Stimulated activated CD4-positive, alpha-beta T cell treated with anti-CD3 and anti-CD28 coated beads, Interleukin-4, amount 100 ng/mL, for 24 hours (primary cell): ENCODE data around the gene FAM209B.
"Not testable (repeated sequence)": the region's sequence is repeated elsewhere in the genome, so short reads cannot be mapped to it uniquely, and the experiment has no call there.

Source experiments
- DNase-seq: peaks from one replicate; pipeline ENCODE4 v3.0.0-alpha.2; 2020

Gene FAM209B, protein sequence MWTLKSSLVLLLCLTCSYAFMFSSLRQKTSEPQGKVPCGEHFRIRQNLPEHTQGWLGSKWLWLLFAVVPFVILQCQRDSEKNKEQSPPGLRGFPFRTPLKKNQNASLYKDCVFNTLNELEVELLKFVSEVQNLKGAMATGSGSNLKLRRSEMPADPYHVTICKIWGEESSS

DNA sequence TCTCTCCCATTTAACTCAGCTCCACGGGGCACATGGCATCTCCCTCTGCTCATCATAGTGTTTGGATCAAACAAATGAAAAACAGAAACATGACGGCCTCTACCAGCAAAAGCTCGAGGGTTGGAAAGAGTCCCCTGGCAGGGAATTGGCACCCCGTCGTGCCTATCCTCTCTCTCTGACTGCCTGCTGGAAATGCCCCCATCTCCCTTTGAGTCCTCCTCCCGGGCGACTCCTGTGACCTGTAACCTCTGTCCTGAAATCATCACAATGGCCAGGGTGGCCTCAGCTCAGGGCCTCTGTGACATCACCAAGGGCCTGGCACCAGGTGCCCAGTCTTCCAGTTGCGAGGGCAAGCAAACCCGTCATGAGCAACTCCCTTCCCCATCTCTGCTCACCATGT is at the start of gene FAM209B:
TSS of gene FAM209B (plus strand) at position 301 of the 400 bp plus-strand sequence. CDS start at position 397, 96 bp downstream.
- DNase-seq = not testable (repeated sequence)

DNA sequence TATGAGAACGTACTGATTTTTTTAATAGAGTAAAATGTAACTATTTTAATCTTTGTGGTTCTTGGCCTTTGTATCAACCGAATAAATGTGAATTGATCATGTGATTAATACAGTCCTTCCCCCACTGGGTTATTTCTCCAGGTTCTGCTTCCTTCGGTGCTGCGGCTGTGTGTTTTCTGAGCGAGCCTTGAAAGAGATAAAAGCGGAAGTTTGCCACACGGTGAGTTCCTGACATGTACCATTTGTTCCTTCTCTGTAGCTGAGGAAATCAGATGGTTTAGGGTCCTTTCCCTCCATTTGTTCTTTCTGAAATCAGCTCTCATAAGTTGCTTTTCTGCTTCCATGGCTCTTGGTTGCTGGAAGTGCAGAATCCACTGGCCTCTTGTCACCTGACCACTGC is 49.1 kb upstream of the FAM209B start:
- no peak for DNase-seq

- no peak for DNase-seq
Observed at GRCh38 chr20:56487216-56487615, 45.8 kb upstream of the FAM209B start.

GRCh38 chr20:56488566-56488965 is 44.5 kb upstream of the FAM209B start:
- DNase-seq = no peak

- DNase-seq = no peak
Observed at GRCh38 chr20:56501116-56501515, 31.9 kb upstream of the FAM209B start.

- no peak for DNase-seq
Observed at GRCh38 chr20:56503916-56504315, 29.1 kb upstream of the FAM209B start.

DNA sequence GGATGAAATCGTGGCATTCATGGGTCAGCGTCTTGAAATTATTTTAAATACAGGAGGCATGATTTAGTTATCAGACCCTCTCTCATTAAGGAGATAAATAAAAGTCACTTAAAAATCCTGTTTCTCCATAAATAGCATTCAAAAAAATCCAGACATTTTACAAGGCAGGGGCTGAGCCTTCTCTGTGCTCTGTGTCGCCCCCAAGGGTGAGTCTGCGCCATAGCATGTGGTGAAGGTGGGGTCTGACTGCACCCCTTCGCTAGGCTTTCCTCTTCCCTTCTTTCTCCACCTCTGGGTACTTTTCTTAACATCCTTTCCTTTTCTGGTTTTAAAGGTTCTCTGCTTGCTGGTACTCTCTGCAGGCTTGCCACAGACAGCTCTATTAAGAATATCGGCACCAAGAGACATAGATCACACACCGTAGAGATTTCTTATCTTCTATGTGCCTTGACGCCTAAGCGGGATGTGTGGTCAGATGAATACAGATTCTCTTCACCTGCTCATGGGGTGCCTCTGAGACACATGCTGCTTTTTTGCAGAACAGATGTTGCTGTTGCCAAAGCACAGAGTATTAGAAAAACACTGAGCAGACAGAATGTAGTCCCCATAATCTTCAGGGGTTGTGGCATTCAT is 28.6 kb upstream of the FAM209B start:
- peak; percentile 16 for DNase-seq

GRCh38 chr20:56506103-56506502 is 26.9 kb upstream of the FAM209B start:
- DNase-seq = no peak

DNA sequence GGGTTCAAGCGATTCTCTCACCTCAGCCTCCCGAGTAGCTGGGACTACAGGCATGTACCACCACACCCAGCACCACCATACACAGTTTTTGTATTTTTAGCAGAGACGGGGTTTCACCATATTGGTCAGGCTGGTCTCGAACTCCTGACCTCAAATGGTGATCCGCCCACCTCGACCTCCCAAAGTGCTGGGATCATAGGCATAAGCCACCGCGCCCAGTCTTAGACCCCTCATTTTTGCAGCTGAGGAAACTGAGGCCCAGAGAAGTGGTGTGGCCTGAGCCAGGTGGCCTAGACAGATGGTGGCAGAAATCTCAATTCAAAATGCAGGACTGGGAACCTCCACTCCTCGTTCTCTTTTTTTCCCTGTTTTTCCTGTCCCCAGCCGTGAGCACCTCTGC is 21.1 kb upstream of the FAM209B start:
- no peak for DNase-seq

- no peak for DNase-seq
Observed at GRCh38 chr20:56513161-56514150, 19.6 kb upstream of the FAM209B start.

DNA sequence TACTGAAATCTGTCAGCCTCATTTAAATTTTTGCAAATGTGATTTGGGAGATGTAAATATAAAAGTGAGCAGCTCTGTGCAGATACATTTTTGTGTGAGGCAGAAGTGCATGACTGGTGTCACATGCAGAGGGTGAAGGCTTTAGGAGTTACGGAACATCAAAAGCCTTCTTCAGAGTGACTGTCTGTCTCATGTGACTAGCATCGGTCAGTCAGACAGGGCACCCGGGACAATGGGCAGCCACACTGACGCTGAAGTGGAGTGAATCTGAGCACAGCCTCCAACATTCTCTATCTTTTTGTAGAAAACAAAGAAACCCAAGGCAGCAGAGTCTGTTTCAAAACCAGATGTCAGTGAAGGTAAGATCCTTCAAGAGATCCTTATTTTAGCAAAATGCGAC is 16.4 kb upstream of the FAM209B start:
- DNase-seq = no peak

- DNase-seq = no peak
Observed at GRCh38 chr20:56517211-56517610, 15.8 kb upstream of the FAM209B start.

DNA sequence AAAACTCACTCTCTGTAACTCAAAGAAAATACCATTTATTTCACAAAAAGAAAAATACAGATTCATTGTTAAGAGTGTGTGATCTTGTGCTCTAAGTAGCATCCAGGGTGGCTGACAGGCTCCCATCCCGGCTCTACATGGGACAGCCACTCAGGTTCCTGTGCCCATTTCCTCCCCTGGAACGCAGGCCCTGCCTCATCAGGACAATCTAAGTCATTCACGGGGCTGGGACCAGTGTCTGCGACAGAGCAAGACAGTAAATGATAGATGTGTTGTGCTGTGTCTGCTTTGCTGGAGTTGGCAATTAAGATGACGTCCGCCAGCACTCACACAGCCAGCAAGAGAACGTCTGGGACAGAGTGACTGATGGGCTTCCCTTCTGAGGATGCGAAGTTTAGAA is 15.4 kb upstream of the FAM209B start:
- DNase-seq = no peak

- no peak for DNase-seq
Observed at GRCh38 chr20:56518126-56518525, 14.9 kb upstream of the FAM209B start.

- no peak for DNase-seq
Observed at GRCh38 chr20:56518721-56519398, 14.2 kb upstream of the FAM209B start.

- DNase-seq = no peak
Observed at GRCh38 chr20:56519551-56519950, 13.5 kb upstream of the FAM209B start.

- no peak for DNase-seq
Observed at GRCh38 chr20:56520180-56520579, 12.9 kb upstream of the FAM209B start.

DNA sequence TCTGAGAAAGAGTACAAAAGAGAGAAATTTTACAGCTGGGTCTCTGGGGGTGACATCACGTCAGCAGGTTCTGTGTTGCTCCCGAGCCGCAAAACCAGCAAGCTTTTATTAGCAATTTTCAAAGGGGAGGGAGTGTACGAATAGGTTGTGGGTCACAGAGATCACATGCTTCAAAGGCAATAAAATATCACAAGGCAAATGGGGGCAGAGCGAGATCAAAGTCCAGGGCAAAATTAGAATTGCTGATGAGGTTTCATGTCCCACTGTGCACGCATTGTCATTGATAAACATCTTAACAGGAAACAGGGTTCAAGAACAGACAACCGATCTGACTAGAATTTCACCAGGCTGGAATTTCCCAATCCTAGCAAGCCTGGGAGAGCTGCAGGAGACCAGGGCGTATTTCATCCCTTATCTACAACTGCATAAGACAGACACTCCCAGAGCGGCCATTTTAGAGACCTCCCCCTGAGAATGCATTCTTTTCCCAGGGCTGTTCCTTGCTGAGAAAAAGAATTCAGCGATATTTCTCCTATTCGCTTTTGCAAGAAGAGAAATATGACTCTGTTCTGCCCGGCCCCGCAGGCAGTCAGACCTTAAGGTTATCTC is 12.2 kb upstream of the FAM209B start:
- not testable (repeated sequence) for DNase-seq

DNA sequence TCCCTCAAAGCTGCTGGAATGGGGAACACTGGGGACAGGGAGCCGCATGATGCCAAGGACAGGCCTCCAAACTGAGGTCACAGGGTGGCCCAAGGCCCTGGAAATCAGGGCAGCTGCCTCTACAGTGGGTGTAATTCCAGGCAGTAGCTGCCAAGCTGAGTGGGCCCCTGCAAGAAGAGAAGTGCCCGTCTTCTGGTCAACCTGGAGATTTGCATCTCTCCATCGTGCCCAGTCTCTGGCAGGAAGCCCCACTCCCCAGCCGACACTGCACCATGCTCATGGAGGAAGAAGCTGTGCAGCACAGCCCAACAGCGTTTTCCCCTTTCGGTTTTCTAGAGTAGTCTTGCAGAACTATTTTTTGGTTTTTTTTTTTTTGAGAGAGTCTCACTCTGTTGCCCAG is 10.7 kb upstream of the FAM209B start:
- no peak for DNase-seq

GRCh38 chr20:56524444-56524843 is 8.6 kb upstream of the FAM209B start, which contains the start of gene FAM209A:
Gene FAM209A (plus strand): TSS chr20:56524744. CDS start chr20:56524809, 65 bp downstream.
- DNase-seq = not testable (repeated sequence)

GRCh38 chr20:56527521-56527920 is 5.5 kb upstream of the FAM209B start:
- no peak for DNase-seq

GRCh38 chr20:56537997-56538396 is 5.0 kb downstream of the FAM209B start:
- DNase-seq = no peak

GRCh38 chr20:56540415-56540814 is 7.4 kb downstream of the FAM209B start:
- DNase-seq = no peak
